Measurements from ENCODE around the gene CXCL3.

The CXCL3 gene

GRCh38 chr4:74055096-74055495 is 16.6 kb upstream of the CXCL3 start:
- no peak for DNase-seq

- DNase-seq: no peak
Measured at GRCh38 chr4:74054483-74055047, 16.1 kb upstream of the CXCL3 start.

- DNase-seq: no peak
Measured at GRCh38 chr4:74047152-74047551, 8.7 kb upstream of the CXCL3 start.

GRCh38 chr4:74045772-74046171 is 7.3 kb upstream of the CXCL3 start:
- DNase-seq: no peak

- DNase-seq: no peak
Measured at GRCh38 chr4:74045247-74045646, 6.8 kb upstream of the CXCL3 start.

- DNase-seq: no peak
Measured at GRCh38 chr4:74044677-74045076, 6.2 kb upstream of the CXCL3 start.

GRCh38 chr4:74042681-74043080 is 4.2 kb upstream of the CXCL3 start:
- DNase-seq: no peak

- no peak for DNase-seq
Measured at GRCh38 chr4:74041418-74041817, 2.9 kb upstream of the CXCL3 start.

- DNase-seq: no peak
Measured at GRCh38 chr4:74039315-74039763, 850 bp upstream of the CXCL3 start.

- DNase-seq: no peak
Measured at GRCh38 chr4:74038086-74038424, 434 bp downstream of the CXCL3 start.

GRCh38 chr4:74037076-74037955 is 1.2 kb downstream of the CXCL3 start:
- DNase-seq: no peak

- no peak for DNase-seq
Measured at GRCh38 chr4:74033739-74034138, 4.8 kb downstream of the CXCL3 start.

- no peak for DNase-seq
Measured at GRCh38 chr4:74032064-74032463, 6.4 kb downstream of the CXCL3 start.

GRCh38 chr4:74031576-74031975 is 6.9 kb downstream of the CXCL3 start:
- DNase-seq: no peak

GRCh38 chr4:74030285-74030684 is 8.2 kb downstream of the CXCL3 start:
- DNase-seq: no peak

- no peak for DNase-seq
Measured at GRCh38 chr4:74028504-74028903, 10.0 kb downstream of the CXCL3 start.

- DNase-seq: no peak
Measured at GRCh38 chr4:74023709-74024108, 14.8 kb downstream of the CXCL3 start.

GRCh38 chr4:74021601-74022000 is 16.9 kb downstream of the CXCL3 start:
- DNase-seq: no peak

GRCh38 chr4:74018771-74019170 is 19.7 kb downstream of the CXCL3 start:
- DNase-seq: no peak

GRCh38 chr4:74018116-74018515 is 20.4 kb downstream of the CXCL3 start:
- no peak for DNase-seq

- no peak for DNase-seq
Measured at GRCh38 chr4:74016068-74016467, 22.4 kb downstream of the CXCL3 start.

GRCh38 chr4:74015126-74015780 is 23.2 kb downstream of the CXCL3 start:
- DNase-seq: no peak

GRCh38 chr4:74014332-74014731 is 24.2 kb downstream of the CXCL3 start:
- no peak for DNase-seq

- no peak for DNase-seq
Measured at GRCh38 chr4:74013264-74013663, 25.2 kb downstream of the CXCL3 start.

Measured in right forelimb (tissue), 1 donor.